Peyer's patch (tissue), 4 donors: ENCODE results near the gene TPM2.

Experiments
- CTCF ChIP-seq, 6 experiments: fragments of 450-650 bp in 4 of 6; fragments of 200-600 bp in 2 of 6; sonication (generic) in 1 of 6; IDR thresholded peaks; one replicate each; pipeline ENCODE4 v1.5.1; 2017 to 2019; ENCODE audit warnings: antibody characterized with exemption in 6 of 6, mild to moderate bottlenecking in 3 of 6, moderate library complexity in 1 of 6
- POLR2A ChIP-seq, 2 donors: fragments of 450-650 bp; IDR thresholded peaks; one replicate each; pipeline ENCODE4 v1.5.1; 2017; ENCODE audit warnings: antibody characterized with exemption in 2 of 2, mild to moderate bottlenecking in 2 of 2, moderate library complexity in 2 of 2

DNA sequence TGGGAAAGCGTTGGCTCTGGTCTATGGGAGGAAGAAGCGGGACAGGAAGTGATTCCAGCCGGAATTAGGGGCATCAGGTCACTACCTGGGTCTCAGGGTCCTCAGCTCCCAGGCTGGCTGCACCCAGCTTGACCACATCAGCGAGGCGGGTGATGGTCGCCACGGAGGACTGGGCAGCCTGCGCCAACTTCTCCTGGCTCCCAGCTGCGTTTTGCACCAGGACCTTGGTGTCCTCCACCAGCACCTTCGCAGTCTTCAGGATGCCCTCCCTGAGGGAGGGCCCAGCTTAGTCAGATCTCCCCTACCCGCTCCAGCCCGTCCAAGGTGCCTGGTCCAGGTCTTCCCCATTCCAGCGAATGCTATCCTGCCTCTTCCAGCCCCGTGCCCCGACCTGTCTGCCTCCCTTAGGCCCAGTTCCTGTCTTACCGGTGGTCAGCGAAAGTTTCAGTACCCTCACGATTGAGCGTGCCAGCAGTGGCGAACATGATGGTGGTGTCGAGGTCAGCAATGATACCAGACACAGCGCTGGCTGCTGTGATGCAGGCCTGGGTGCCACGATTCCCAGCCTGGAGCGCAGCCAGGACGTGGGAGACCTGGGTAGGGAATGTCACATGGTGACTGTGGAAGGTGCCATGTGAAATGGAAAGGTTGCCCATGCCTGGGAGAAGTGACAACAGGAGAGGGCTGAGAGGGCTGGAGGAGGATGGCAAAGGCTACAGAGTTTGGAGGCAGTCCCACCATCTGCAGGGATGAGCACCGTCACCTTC is 14.4 kb upstream of the TPM2 start:
- TF ChIP-seq POLR2A (IDR thresholded peaks at IDR 0.05) (no peak), CTCF (IDR thresholded peaks at IDR 0.05) (no peak)
